Measurements from ENCODE around the gene QKI.

Gene QKI

GRCh38 chr6:163419413-163420288 lies 5.1 kb downstream of the QKI start:
- Histone ChIP-seq H3K27ac (replicated peaks) (no peak overlapping the region), H3K4me3 (replicated peaks; ENCODE audit: insufficient read depth, low read length) (no peak overlapping the region)

GRCh38 chr6:163420289-163420614 lies 5.7 kb downstream of the QKI start:
- H3K27ac ChIP-seq (replicated peaks): no peak overlapping the region
- no peaks in the 10 kb centered on the region for H3K27me3 ChIP-seq (ENCODE audit: insufficient read depth, poor library complexity, severe bottlenecking)
- no peak for DNase-seq (ENCODE audit: low read depth in 1 of 2, low spot score in 1 of 2)
- no peak overlapping the region for H3K4me3 ChIP-seq (replicated peaks; ENCODE audit: insufficient read depth, low read length)
- TF ChIP-seq REST (IDR thresholded peaks at IDR 0.05; ENCODE audit: insufficient replicate concordance, low read depth) (no peak), POLR2AphosphoS5 (IDR thresholded peaks at IDR 0.05; ENCODE audit: low read depth) (no peak), GABPA (IDR thresholded peaks at IDR 0.05; ENCODE audit: low read depth) (no peak), CTCF (IDR thresholded peaks at IDR 0.05; ENCODE audit: insufficient read depth, low read length) (no peak), SPI1 (IDR thresholded peaks at IDR 0.05; ENCODE audit: borderline replicate concordance, low read depth) (no peak)

More at GRCh38 chr6:163419413-163420288, 5.1 kb downstream of the QKI start:
- H3K27me3 ChIP-seq (ENCODE audit: insufficient read depth, poor library complexity, severe bottlenecking): no peaks in the 10 kb centered on the region
- TF ChIP-seq REST (IDR thresholded peaks at IDR 0.05; ENCODE audit: insufficient replicate concordance, low read depth) (peak; percentile 74), CTCF (IDR thresholded peaks at IDR 0.05; ENCODE audit: insufficient read depth, low read length) (no peak), SPI1 (IDR thresholded peaks at IDR 0.05; ENCODE audit: borderline replicate concordance, low read depth) (no peak)
- DNase-seq (ENCODE audit: low read depth in 1 of 2, low spot score in 1 of 2): no peak

GRCh38 chr6:163422550-163422949 lies 8.0 kb downstream of the QKI start:
- TF ChIP-seq CTCF (IDR thresholded peaks at IDR 0.05; ENCODE audit: insufficient read depth, low read length) (no peak), GABPA (IDR thresholded peaks at IDR 0.05; ENCODE audit: low read depth) (no peak)
- DNase-seq (ENCODE audit: low read depth in 1 of 2, low spot score in 1 of 2): no peak

GRCh38 chr6:163423696-163424095 lies 9.2 kb downstream of the QKI start:
- no peak for DNase-seq (ENCODE audit: low read depth in 1 of 2, low spot score in 1 of 2)
- Histone ChIP-seq H3K27ac (replicated peaks) (peak overlapping the region; percentile 4), H3K4me3 (replicated peaks; ENCODE audit: insufficient read depth, low read length) (no peak overlapping the region), H3K27me3 (ENCODE audit: insufficient read depth, poor library complexity, severe bottlenecking) (no peaks in the 10 kb centered on the region)
- TF ChIP-seq REST (IDR thresholded peaks at IDR 0.05; ENCODE audit: insufficient replicate concordance, low read depth): no peak
- no peak for TF ChIP-seq SPI1 (IDR thresholded peaks at IDR 0.05; ENCODE audit: borderline replicate concordance, low read depth)
- no peak for TF ChIP-seq POLR2AphosphoS5 (IDR thresholded peaks at IDR 0.05; ENCODE audit: low read depth)
- no peak for TF ChIP-seq GABPA (IDR thresholded peaks at IDR 0.05; ENCODE audit: low read depth)
- TF ChIP-seq CTCF (IDR thresholded peaks at IDR 0.05; ENCODE audit: insufficient read depth, low read length): no peak

More at GRCh38 chr6:163422550-163422949, 8.0 kb downstream of the QKI start:
- no peak overlapping the region for H3K4me3 ChIP-seq (replicated peaks; ENCODE audit: insufficient read depth, low read length)
- H3K27me3 ChIP-seq (ENCODE audit: insufficient read depth, poor library complexity, severe bottlenecking): no peaks in the 10 kb centered on the region
- H3K27ac ChIP-seq (replicated peaks): peak overlapping the region; percentile 4; the same call in 1 of the 2 replicates

Data from HL-60 (cell line).